Nucleus accumbens (tissue), 56 donors: Measurements from ENCODE around the gene TOMM70.

Source experiments
- DNase-seq, 56 donors: peaks; one replicate each; lab custom pipeline; 2025; lab: John Stamatoyannopoulos, UW

TOMM70 gene

GRCh38 chr3:100412912-100413590 lies 12.2 kb upstream of the TOMM70 start:
- DNase-seq = peak in 5 of 56 donors; percentile 7 to 37 (median 24)

- DNase-seq = no peak
Observed at GRCh38 chr3:100411091-100411982, 10.4 kb upstream of the TOMM70 start.

- DNase-seq = no peak
Observed at GRCh38 chr3:100407977-100408532, 7.2 kb upstream of the TOMM70 start.

DNA sequence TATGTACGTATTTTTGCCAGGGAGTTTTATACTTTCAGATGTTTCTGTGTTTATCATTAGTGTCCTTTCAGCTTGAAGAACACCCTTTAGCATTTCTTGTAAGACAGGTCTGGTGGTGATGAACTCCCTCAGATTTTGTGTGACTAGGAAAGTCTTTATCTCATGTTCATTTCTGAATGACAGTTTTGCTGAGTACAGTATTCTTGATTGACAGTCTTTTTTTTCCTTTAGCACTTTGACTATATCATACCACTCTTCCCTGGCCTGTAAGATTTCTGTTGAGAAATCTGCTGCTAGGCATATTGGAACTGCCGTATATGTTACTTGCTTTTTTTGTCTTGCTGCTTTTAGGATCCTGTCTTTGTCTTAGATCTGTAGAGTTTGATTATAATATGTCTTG lies 6.3 kb upstream of the TOMM70 start:
- no peak for DNase-seq

- no peak for DNase-seq
Observed at GRCh38 chr3:100404250-100404548, 3.3 kb upstream of the TOMM70 start.

DNA sequence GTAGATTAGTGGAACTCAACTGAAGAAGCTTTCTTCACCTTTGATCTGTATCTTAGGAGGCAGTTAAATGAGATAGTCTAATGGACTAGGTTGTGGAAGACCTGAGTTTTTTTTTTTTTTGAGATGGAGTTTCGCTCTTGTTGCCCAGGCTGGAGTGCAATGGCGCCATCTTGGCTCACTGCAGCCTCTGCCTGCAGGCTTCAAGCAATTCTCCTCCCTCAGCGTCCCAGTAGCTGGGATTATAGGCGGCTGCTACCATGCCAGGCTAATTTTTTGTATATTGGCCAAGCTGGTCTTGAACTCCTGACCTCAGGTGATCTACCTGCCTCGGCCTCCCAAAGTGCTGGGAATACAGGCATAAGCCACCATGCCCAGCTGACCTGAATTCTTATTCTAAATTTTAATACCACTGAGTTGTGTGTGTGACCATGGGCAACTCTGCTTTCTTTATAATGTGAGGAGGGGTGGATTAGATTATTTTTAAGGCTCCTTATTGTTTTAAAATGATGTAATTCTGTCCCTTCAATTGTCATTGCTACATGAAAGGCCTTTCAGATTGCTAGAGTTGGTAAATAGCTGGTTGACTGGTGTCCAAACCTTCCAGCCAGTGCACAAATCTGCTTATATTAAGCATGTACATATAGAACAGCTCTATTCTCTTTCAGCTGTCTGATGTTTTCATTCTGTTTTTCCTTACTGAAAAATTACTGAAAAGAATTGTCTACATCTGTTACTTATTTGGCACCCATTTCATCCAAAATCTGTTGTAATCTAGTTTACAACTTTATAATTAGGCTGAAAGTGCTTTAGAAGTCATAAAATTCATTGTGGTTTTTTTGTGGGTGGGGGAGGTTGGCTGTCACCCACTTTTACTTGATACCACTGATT lies 2.7 kb upstream of the TOMM70 start:
- peak in 3 of 56 donors; percentile 1 to 5 (median 1) for DNase-seq

DNA sequence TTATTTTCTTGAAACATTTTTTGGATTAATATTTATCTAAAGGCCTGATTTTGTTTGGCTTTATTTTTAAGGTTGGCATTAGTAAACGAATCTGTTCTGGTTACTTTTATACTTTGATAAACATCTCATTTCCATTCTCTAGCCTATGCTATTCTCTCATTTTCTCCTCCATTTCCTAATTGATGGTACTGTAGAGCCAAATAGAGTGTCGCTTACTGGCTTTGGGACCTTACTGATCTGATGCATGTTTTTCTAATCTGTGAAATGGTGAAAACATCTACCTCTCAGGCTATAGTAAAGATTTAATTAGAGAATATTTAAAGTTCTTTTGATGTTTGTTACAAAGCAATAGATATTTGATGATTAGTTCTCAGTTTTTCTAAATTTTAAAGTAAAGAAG lies 2.0 kb upstream of the TOMM70 start:
- no peak for DNase-seq

- DNase-seq = peak in 2 of 56 donors; percentile 2 to 11
Observed at GRCh38 chr3:100402256-100402655, 1.4 kb upstream of the TOMM70 start.

DNA sequence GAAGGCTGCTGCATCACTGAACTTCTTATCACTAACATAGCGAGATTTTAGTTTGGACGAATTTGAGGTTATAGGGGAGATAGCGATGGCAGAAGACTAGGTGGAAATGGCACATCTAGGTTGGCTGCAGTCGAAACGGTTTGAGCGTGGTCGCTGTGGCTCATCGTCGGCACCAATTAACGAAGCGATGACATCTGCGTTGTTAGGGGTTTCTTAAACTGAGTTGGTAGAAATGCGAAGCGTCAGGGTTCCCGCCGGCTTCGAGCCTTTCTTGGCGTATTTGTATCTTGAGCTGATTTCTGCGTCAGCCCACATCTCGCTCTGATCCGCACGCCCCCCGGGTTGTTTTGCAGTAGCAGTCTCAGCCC lies 769 bp upstream of the TOMM70 start:
- DNase-seq = peak in 36 of 56 donors; percentile 13 to 81 (median 56)

DNA sequence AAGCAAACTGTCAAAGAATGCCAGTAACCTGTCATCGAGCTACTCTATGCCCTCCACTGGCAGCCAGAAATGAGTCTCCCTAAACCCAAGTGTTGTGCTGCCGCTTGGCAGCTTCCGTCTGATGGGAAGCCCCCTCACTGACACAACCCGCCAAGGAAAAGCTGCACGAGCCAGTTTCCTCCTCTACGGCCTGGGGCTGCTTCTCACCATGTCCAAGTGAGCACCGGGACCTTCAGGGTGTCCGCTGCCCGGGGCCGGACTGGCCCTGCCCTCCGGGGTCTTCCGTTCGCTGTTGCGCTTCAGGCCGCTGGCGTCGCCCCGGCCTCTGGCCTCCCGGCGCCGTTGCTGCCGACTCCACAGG lies 490 bp downstream of the TOMM70 start:
- DNase-seq = peak in 7 of 56 donors; percentile 32 to 50 (median 47)

DNA sequence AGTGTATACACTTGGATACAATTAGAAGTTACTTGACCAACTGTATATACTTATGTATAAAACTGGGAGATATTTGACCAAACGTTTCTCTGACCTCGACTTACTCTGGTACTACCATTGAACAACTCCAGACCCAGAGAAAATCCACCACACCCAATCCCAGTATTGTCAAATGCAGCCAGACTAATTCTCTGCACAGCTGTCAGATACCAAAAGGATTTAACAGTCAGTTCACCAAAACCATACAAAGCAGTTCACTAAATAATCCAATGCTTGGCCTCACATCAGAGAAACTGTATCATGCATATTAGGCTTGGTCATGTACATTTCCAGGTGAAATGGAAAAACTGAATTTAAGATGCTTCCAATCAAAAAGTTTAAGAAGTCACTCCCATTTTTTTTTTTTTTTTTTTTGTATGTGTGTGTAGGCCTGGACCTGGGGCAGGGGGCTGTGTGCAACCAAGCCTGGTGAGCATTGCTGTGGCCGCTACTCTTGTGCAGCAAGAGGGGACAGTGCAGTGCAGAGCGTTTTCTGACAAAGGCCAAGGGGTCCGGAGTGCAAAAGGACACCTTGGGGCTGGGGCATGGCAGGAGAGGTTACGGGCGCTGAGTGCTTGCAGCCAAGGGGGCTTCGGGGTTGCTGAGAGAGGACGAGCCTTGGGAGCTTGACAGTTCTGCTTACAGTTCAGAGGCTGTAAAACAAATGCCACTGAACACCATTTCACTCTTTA lies 1.4 kb downstream of the TOMM70 start:
- DNase-seq = peak in 1 of 56 donors; percentile 4

DNA sequence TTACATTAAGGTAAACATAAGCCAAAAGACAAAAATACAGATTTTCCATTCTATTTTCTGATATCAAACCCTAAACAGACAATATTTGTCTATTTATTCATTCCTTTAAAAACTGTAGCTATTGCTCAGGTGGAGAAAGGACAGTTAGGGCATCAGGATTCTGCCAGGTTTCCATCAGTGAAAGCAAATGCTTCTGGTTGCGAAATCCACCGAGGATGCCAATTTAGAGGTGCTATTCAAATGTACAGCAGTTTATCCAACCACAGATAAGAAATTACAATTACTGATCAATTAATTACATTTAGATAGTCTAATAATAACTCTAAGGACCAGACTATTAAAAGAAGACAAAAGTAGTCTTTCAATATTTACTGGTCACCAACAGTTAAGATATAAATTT lies 3.9 kb downstream of the TOMM70 start:
- DNase-seq = no peak

GRCh38 chr3:100395679-100396431 lies 5.0 kb downstream of the TOMM70 start:
- DNase-seq = no peak

DNA sequence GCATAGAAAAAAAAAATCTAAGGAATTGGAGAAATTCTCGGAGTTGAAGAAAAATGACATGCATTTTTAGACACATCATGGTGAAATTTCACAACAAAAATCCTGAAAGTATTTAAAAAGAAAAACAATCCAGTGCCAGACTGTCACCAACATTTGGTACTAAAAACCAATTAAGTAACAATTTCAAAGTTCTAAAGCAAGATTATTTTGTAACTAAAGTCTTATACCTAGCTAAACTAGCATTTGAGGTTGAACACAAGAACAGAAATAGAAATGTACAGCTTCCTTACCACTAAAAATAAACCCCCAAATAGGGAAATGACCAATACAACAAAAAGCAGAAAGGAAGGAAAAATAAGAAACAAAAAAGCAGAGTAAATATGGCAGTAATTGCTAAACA lies 11.9 kb downstream of the TOMM70 start:
- no peak for DNase-seq

DNA sequence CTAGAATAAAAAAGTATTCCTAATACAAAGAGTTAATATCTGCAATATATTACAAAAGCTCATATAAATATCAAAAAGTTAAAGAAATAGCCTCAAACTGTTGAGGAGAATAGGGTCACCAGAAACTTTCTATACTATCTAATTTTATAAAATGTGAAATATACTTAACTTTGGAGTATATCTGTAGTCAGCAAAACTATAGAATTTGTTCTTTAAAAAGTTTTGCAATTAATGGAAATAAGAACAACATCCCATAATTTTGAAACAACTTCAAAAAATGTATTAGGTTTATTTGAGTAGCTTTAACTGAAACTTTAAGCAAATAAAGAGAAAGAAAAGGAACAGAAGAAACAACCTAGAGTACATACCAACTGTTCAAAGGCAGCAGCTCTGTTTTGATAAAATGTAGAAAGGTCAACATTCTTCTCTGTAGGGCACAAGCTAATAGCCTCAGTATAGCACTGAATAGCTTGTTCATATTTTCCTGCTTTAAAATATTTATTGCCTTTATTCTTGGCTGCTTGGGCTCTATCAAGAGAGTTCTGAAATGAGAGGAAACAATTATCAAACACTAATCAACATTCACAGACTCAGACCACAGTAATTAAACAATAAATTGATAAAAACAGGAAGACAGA lies 14.3 kb downstream of the TOMM70 start:
- no peak for DNase-seq

GRCh38 chr3:100384733-100385525 lies 16.0 kb downstream of the TOMM70 start:
- DNase-seq = no peak

DNA sequence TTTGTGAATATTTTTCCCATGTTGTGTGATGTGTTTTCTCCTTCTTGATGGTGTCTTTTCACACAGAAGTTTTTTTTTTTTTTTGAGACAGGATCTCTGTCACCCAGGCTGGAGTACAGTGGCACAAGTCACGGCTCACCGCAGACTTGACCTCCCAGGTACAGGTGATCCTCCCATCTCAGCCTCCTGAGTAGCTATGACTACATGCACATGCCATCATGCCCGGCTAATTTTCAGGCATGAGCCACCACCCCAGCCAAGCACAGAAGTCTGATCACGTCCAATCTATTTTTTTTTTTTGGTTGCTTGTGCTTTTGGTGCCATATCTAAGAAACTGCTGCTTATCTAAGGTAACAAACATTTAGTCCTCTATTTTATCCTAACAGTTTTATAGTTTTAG lies 24.6 kb downstream of the TOMM70 start:
- no peak for DNase-seq

GRCh38 chr3:100374521-100374920 lies 26.4 kb downstream of the TOMM70 start:
- no peak for DNase-seq
